ENCODE results near the gene PLTP. TPM values are rescaled to one million over a fixed set of nuclear protein-coding genes. Genes with fewer than 3 reads are reported as not detected.

PLTP gene
- total and polyA plus RNA-seq, 2 of the 13 experiments (the other 11 are each of a cell fraction or from before 2014, with no cell fraction given) = 16.9 to 28.6 TPM

DNA sequence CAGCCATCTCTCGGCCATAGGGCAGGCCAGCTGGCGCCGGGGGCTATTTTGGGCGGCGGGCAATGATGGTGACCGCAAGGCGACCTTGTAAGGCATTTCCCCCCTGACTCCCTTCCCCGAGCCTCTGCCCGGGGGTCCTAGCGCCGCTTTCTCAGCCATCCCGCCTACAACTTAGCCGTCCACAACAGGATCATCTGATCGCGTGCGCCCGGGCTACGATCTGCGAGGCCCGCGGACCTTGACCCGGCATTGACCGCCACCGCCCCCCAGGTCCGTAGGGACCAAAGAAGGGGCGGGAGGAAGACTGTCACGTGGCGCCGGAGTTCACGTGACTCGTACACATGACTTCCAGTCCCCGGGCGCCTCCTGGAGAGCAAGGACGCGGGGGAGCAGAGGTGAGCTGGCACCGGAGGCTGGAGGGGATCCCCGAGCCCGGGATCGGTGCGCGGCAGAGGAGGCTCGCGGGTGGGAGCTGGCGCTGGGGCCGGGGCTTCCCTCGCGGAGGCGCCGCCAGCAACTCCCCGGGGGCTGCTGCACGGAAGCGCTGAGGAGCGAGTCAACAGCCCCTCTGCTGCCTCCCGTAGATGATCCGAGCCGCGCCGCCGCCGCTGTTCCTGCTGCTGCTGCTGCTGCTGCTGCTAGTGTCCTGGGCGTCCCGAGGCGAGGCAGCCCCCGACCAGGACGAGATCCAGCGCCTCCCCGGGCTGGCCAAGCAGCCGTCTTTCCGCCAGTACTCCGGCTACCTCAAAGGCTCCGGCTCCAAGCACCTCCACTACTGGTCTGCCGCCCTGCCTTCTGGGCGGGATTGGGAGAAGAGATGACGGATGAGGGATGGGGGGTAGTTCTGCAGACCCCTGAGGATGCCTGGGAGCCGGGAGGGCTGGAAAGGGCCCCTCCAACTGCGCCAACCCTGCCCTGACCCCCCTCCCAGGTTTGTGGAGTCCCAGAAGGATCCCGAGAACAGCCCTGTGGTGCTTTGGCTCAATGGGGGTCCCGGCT, 20.7 kb downstream of the PLTP start, which contains the start of the genes CTSA and NEURL2 (continued):
- TF ChIP-seq, protein P1, sequence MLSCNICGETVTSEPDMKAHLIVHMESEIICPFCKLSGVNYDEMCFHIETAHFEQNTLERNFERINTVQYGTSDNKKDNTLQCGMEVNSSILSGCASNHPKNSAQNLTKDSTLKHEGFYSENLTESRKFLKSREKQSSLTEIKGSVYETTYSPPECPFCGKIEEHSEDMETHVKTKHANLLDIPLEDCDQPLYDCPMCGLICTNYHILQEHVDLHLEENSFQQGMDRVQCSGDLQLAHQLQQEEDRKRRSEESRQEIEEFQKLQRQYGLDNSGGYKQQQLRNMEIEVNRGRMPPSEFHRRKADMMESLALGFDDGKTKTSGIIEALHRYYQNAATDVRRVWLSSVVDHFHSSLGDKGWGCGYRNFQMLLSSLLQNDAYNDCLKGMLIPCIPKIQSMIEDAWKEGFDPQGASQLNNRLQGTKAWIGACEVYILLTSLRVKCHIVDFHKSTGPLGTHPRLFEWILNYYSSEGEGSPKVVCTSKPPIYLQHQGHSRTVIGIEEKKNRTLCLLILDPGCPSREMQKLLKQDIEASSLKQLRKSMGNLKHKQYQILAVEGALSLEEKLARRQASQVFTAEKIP (CRISPR knock-in tag; IDR thresholded peaks at IDR 0.05; ENCODE audit: borderline replicate concordance) = peak; percentile 92; the same call in 1 of the 2 replicates
- TF ChIP-seq ZNF841 (CRISPR knock-in tag; IDR thresholded peaks at IDR 0.05; ENCODE audit: borderline replicate concordance) (peak; percentile 95), ZFP1 (CRISPR knock-in tag; IDR thresholded peaks at IDR 0.05) (peak; percentile 98), SALL1 (CRISPR knock-in tag; IDR thresholded peaks at IDR 0.05) (peak; percentile 100), TEAD3 (CRISPR knock-in tag; optimal IDR thresholded peaks at IDR 0.05; ENCODE audit: borderline replicate concordance) (peak; percentile 87), MBNL3 (CRISPR knock-in tag; conservative IDR thresholded peaks at IDR 0.05) (no peak; the same call in 1 of the 2 replicates), ZNF777 (CRISPR knock-in tag; IDR thresholded peaks at IDR 0.05) (peak; percentile 80), MAFK (conservative IDR thresholded peaks at IDR 0.05 in 1 of 2, IDR thresholded peaks at IDR 0.05 in 1 of 2; ENCODE audit: low read length in 2 of 2) (peak in 1 of 2 experiments; percentile 66; a peak in 2 of 4 replicates), REPIN1 (CRISPR knock-in tag; IDR thresholded peaks at IDR 0.05; ENCODE audit: borderline replicate concordance, low read depth) (peak; percentile 100), CCDC6 (CRISPR knock-in tag; IDR thresholded peaks at IDR 0.05) (peak; percentile 99), NAIF1 (CRISPR knock-in tag; IDR thresholded peaks at IDR 0.05; ENCODE audit: borderline replicate concordance) (peak; percentile 96), FOSL2 (CRISPR knock-in tag; IDR thresholded peaks at IDR 0.05) (peak; percentile 85), ERF (CRISPR knock-in tag; IDR thresholded peaks at IDR 0.05) (peak; percentile 99), TOPORS (CRISPR knock-in tag; IDR thresholded peaks at IDR 0.05) (peak; percentile 99)
- TF ChIP-seq, protein P2, sequence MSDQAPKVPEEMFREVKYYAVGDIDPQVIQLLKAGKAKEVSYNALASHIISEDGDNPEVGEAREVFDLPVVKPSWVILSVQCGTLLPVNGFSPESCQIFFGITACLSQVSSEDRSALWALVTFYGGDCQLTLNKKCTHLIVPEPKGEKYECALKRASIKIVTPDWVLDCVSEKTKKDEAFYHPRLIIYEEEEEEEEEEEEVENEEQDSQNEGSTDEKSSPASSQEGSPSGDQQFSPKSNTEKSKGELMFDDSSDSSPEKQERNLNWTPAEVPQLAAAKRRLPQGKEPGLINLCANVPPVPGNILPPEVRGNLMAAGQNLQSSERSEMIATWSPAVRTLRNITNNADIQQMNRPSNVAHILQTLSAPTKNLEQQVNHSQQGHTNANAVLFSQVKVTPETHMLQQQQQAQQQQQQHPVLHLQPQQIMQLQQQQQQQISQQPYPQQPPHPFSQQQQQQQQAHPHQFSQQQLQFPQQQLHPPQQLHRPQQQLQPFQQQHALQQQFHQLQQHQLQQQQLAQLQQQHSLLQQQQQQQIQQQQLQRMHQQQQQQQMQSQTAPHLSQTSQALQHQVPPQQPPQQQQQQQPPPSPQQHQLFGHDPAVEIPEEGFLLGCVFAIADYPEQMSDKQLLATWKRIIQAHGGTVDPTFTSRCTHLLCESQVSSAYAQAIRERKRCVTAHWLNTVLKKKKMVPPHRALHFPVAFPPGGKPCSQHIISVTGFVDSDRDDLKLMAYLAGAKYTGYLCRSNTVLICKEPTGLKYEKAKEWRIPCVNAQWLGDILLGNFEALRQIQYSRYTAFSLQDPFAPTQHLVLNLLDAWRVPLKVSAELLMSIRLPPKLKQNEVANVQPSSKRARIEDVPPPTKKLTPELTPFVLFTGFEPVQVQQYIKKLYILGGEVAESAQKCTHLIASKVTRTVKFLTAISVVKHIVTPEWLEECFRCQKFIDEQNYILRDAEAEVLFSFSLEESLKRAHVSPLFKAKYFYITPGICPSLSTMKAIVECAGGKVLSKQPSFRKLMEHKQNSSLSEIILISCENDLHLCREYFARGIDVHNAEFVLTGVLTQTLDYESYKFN (CRISPR knock-in tag; conservative IDR thresholded peaks at IDR 0.05) = peak; percentile 98
- TF ChIP-seq, protein P3, sequence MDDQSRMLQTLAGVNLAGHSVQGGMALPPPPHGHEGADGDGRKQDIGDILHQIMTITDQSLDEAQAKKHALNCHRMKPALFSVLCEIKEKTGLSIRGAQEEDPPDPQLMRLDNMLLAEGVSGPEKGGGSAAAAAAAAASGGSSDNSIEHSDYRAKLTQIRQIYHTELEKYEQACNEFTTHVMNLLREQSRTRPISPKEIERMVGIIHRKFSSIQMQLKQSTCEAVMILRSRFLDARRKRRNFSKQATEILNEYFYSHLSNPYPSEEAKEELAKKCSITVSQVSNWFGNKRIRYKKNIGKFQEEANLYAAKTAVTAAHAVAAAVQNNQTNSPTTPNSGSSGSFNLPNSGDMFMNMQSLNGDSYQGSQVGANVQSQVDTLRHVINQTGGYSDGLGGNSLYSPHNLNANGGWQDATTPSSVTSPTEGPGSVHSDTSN (CRISPR knock-in tag; IDR thresholded peaks at IDR 0.05; ENCODE audit: borderline replicate concordance) = peak; percentile 94
- TF ChIP-seq, protein P4, sequence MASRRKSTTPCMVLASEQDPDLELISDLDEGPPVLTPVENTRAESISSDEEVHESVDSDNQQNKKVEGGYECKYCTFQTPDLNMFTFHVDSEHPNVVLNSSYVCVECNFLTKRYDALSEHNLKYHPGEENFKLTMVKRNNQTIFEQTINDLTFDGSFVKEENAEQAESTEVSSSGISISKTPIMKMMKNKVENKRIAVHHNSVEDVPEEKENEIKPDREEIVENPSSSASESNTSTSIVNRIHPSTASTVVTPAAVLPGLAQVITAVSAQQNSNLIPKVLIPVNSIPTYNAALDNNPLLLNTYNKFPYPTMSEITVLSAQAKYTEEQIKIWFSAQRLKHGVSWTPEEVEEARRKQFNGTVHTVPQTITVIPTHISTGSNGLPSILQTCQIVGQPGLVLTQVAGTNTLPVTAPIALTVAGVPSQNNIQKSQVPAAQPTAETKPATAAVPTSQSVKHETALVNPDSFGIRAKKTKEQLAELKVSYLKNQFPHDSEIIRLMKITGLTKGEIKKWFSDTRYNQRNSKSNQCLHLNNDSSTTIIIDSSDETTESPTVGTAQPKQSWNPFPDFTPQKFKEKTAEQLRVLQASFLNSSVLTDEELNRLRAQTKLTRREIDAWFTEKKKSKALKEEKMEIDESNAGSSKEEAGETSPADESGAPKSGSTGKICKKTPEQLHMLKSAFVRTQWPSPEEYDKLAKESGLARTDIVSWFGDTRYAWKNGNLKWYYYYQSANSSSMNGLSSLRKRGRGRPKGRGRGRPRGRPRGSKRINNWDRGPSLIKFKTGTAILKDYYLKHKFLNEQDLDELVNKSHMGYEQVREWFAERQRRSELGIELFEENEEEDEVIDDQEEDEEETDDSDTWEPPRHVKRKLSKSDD (CRISPR knock-in tag; IDR thresholded peaks at IDR 0.05; ENCODE audit: low read depth) = peak; percentile 96
- TF ChIP-seq, protein P5, sequence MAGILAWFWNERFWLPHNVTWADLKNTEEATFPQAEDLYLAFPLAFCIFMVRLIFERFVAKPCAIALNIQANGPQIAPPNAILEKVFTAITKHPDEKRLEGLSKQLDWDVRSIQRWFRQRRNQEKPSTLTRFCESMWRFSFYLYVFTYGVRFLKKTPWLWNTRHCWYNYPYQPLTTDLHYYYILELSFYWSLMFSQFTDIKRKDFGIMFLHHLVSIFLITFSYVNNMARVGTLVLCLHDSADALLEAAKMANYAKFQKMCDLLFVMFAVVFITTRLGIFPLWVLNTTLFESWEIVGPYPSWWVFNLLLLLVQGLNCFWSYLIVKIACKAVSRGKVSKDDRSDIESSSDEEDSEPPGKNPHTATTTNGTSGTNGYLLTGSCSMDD (CRISPR knock-in tag; IDR thresholded peaks at IDR 0.05) = peak; percentile 57; the same call in 1 of the 2 replicates

All from HepG2 (cell line).